GM18508 (cell line): ENCODE results near the gene SKP1.
"Not testable (repeated sequence)": the region's sequence is repeated elsewhere in the genome, so short reads cannot be mapped to it uniquely, and the experiment has no call there.

Experiments
- ATAC-seq: cut with Tn5 transposase; IDR thresholded peaks from one replicate; pipeline ENCODE4 v1.9.1; 2021; ENCODE audit warnings: moderate number of reproducible peaks; ENCODE audit not compliant: insufficient read depth, unreplicated experiment

SKP1 gene

DNA sequence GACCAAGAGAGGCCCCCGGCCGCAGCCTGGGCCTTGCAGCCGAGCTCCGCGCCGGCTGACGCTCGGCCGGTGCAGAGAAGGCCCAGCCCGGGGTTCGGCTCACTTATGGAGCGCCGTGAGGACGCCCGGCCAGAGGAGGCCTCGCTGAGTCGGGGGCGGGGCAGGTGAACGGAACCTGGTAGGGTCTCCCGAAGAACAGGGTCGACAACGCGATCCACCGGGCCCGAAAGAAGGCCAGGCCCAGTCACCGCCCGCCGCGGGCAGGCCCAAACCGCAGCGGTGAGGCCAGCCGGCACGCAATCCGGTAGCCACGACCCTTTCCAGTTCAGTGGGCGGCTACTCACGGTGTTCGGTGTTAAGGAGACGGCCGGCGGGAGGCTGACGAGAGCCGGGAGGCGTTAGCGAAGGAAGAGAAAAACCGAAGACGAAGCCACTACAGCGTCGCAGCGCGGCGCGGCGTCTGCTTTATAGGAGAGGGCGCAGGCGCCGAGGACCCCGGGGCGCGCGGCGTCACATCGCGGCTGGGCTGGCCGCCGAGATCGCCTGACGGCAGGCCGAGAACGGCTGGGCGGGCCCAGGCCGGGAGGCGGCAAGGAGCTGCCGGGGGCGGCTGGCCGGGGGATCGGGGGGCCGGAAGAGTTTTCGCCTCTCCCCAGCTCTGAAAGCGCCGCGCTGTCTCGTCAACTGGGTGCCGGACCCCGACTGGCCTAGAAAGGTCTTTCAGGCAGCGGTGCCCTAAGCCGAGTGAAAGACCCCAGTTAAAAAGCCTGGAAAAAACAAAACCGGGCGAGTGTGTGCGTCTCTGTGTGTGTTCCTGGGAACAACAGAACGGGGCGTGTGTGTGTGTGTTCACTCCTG is at the start of gene SKP1:
TSS of gene SKP1 (minus strand) at position 440 of the 858 bp plus-strand sequence. CDS start 2,928 bp downstream, outside the sequence.
- no peak for ATAC-seq

DNA sequence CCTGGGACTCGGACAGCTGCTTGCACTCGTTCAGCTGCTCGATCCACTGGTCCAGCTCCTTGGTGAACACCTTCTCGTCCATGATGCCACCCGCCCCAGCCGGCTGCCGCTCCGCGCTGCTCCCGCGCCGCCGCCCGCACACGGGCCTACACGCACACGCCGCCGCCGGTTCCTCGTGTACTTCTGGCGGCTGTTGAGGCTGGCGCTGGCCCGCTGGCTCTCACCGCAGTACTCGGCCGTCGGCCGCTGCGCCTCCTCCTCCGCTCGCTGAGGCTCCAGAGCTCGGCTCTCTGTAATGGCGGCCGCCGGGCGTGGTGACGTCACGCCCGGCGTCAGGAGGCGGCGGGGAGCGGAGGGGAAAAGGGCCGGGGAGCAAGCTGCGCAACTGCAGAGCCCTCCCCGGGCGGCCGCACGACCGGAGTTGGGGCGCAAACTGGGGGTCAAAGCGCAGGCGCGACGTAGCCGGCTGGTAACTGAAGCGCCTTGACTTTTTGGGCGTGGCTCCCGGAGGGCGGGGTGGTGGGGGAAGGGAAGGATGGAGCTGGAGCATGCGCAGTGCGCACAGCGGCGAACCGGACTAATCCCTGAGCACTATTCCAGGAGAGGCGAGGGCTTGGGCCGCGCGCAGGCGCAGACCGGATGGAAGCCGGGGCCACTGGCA is 49.2 kb upstream of the SKP1 start, which contains the start of gene PPP2CA:
TSS of gene PPP2CA (minus strand) at position 294 of the 661 bp plus-strand sequence. CDS start at position 82, 212 bp downstream.
- peak; percentile 50 for ATAC-seq

DNA sequence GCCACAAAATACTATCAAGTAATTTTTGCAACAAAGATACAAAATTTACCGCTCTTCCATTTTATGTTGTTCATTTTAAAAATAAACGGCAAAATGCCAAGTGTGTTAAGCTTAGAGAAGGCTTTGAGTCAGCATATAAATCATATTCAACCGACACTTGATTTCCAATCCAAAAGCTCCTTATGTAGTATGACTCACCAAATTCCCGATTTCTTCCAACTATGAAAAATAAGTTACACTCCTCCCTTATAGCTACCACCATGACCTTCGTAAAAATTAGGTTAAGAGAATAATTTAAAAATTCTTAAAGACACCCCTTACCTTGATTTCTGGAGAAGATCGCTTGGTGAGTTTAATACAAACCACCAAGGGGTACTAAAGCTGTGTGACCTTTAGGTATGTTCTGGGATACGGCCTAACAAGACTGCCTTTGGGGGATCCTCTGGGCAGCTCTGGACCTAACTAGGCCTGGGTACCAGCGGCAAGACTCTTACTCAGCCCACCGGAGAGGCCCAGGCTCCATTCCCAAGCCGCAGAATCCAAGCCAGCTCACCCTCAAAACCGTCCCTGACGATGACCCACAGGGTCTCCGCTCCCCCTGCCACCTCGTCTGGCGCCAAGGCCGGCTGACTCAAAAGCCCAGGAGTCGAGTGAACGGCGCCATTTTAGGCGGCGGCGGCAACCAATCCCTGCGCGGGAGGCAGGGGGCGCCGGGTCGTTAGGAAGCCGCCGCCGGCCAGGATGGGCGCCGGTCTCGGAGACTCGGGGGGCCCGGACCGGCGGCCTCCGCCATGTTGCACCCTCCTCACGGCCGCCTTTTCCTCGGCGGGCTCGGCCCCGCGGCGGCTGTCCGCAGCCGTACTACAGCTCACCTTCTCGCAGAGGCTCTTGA is 48.4 kb upstream of the SKP1 start:
- ATAC-seq, result peak; percentile 7

DNA sequence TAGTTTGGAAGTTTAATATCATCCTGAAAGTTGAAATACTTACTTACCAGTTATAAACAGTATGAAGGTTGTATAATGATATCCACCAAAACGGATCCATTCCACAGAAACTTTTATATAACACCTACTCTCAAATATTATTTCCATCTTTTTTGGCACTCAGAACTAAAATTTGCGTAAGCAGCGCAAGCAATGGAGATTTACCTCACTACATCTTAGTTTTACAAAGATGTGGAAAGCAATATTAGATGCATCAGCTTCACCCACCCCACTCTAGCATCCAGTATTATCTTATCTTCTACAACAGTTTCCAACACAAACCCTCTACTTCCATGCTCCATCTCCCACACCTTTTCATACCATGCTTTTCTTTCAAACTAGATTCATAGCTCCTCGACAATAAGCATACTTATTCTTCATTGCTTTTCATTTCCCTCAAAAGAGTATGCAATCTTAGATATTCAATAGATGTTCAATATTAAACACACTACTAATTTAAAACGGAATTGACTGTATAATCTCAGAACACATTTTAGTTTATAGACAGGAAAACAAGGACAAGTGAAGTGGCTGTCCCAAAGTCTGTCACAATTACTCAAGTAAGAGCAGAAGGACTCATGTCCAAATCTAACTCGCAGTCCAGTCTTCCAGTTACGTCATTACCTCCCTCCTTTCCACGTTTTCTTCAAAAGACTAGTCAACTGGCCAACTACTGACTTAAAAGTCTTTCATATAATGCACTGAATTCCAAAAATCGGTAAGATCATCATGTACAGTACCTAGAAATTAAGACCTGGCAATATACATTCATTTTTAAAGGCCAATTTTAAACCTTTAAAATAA is 46.9 kb upstream of the SKP1 start:
- no peak for ATAC-seq

GRCh38 chr5:134221690-134222089 is 44.9 kb upstream of the SKP1 start:
- ATAC-seq, result not testable (repeated sequence)

GRCh38 chr5:134215757-134216156 is 39.0 kb upstream of the SKP1 start:
- no peak for ATAC-seq

- ATAC-seq, result not testable (repeated sequence)
Measured at GRCh38 chr5:134211263-134212031, 34.7 kb upstream of the SKP1 start.

DNA sequence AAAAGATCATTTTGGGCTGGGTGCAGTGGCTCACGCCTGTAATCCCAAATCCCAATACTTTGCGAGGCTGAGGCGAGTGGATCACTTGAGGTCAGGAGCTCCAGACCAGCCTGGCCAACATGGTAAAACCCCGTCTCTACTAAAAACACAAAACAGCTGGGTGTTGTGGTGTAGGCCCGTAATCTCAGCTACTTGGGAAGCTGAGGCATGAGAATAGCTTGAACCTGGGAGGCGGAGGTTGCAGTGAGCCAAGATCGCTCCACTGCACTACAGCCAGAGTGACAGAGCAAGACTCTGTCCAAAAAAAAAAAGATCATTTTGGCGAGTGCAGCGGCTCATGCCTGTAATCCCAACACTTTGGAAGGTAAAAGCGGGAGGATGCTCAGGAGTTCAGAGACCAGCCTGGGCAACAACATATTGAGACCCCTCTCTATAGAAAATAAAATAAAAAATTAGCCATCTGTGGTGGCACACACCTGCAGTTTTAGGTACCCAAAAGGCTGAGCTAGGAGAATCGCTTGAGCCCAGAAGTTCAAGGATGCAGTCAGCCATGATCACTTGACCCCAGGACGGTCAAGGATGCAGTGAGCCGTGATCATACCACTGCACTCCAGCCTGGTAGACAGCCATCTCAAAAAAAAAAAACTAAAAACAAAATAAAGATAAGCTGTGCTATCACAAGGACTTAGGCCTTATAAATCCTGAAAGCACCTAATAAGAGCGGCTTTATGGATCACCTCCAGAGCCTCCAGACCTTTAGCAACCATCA is 32.9 kb upstream of the SKP1 start:
- ATAC-seq, result no peak

- no peak for ATAC-seq
Measured at GRCh38 chr5:134207696-134208095, 30.9 kb upstream of the SKP1 start.

DNA sequence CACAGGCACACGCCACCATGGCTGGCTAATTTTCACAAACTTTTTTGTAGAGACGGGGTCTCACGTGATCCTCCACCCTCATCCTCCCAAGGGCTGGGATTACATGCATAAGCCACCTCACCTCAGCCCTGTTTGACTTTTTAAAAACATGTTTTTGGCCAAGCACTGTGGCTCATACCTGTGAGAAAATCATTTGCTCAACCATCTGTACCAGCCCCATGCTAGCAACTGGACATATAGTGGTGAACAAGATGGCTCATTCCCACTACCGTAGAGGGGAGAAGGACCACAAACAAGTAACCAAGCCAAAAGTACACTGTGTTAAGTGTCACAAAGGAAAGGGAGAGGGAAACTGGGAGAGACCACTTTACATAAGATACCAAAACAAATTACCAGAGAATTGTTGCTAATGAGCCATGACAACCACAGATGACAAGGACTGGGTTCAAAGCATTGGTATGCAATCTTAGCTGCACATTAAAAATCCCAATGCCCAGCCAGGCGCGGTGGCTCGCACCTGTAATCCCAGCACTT is 29.9 kb upstream of the SKP1 start:
- no peak for ATAC-seq

- no peak for ATAC-seq
Measured at GRCh38 chr5:134204575-134204974, 27.8 kb upstream of the SKP1 start.

GRCh38 chr5:134203630-134204029 is 26.9 kb upstream of the SKP1 start:
- no peak for ATAC-seq

DNA sequence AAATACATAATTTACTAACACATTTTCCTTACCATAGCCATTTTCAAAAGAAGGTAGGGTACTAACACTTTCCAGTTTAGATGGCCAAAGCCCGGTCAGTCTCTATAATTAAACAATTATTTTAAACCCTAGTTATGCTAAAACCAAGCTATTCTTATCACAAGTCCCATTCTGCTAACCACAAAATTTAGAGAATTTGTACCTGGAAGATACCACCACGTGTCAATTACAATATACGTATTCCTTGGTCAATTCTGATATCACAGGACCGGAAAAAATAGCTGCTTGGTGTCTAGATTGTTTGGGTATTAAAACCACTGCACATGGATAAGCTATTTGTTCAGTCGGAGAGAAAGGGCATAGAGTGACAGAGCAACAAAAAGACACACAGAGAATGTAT is 18.9 kb upstream of the SKP1 start:
- no peak for ATAC-seq

DNA sequence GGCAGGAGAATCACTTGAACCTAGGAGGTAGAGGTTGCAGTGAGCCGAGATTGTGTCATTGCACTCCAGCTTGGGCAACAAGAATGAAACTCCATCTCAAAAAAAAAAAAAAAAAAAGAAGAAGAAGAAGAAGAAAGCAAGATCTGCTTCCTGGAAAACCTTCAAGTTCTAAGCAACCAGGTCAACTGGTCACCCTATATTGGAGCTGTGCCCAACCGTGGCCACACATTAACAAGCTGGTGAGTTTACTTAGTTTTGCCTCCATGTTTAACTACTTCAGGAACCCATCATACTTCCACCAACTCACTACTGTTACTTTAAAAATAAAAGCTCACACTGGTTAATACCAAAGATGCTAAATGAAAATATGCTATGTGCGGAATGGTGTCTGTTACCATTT is 12.3 kb upstream of the SKP1 start:
- ATAC-seq, result no peak

- no peak for ATAC-seq
Measured at GRCh38 chr5:134188092-134188491, 11.3 kb upstream of the SKP1 start.

DNA sequence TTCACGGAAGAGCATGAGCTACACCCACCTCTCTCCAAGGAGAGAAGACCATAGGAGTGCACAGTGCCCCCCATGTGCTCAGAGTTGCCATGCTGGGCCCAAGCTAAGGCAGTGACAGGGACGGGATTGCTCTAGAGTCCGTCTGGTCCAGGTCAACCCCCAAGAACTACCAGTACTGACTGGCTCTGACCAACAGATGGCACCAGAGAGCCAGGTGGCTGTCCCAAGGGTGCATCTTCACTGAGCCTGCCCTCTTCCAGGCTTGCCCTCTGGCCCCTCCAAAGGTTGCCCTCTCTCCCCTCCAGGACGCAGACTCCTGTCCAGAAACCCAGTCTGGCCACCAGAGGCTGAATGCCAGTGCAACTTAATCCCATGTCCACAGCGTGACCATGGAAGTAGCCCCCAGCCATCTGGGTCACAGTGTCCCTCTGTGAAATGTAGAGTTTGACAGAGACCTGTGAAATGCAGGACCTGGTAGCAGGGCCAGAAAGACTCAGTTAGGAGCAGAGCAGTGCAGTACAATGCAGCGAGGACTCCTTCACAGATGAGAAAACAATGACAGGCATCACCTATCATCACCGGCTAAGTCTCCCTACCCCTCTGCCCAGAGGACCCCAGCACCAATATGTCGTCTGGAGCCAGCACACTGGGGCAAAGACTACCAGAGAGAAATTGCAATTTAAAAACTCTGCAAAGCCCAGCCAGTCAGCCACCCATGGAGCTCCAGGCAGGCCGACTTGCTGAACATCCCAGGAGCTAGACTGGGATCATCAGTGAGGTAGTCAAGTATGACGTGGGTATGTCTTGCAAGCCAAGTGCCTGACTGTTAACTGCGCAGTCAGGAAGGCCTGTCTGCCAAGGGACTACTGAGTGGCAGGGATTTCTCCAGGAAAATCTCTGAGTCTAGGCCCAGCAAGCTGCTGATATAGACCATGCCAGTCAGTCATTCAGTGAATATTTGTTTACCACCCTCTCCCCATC is 7.7 kb upstream of the SKP1 start:
- no peak for ATAC-seq

GRCh38 chr5:134183481-134183880 is 6.7 kb upstream of the SKP1 start:
- no peak for ATAC-seq
